RPMI8226 (cell line): ENCODE results near the gene SLC22A23.
"Not testable (repeated sequence)": the region's sequence is repeated elsewhere in the genome, so short reads cannot be mapped to it uniquely, and the experiment has no call there.

Experiments used
- DNase-seq: peaks from one replicate; pipeline ENCODE4 v3.0.0-alpha.2; 2015

SLC22A23 gene

DNA sequence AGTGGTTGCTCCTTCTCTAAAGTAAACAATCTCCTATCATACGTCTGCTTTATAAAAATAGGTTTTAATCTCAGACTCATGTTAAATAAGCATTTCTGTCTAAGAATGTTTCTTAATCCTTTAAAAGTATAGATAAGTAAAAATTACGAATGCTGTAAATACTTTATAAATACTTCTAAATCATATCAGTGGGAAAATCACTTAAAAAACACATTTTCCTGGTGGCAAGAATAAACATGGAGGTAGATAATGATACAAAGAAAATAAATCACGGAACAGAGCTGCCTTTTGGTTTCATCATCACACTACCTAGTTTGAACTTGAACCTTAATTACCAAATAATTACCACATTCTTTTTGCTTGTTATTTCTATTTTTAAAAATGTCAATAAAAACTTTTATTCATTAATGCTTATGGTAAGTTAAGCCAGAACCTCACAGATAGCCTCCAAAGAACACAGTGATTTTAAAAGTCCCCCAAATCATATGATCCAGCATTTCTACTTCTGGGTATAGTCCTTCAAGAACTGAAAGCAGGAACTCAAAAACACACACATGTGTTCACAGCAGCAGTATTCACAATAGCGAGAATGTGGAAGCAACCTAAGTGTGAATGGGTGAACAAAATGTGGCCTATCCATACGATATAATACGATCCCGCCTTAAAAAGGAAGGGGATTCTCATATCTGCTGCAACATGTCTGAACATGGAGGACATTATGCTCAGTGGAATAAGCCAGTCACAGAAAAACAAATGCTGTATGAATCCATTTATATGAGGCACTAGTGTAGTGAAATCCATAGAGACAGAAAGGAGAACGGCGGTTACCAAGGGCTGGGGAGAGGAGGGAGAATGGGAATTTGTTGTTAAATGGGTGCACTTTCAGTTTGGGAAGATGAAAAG lies 72.4 kb downstream of the SLC22A23 start:
- DNase-seq: peak; percentile 35

DNA sequence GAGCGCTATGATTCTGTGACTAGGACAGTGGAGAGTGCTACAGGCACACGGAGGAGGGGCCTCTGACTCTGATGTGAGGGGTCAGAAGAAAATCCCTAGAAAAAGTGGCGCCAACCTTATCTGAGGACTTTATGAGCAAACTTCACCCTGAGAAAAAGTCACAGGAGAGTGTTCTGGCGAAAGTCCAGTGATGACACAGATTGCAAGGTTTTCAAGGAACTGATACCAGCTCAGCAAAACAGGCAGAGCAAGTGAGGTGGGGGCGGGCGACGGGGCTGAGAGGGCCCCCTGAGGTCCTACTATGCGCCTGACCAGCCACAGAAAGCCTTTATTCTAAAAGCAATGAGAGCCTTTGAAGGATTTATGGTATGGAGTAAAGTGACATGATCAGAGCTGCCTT lies 73.3 kb downstream of the SLC22A23 start:
- peak; percentile 95 for DNase-seq

DNA sequence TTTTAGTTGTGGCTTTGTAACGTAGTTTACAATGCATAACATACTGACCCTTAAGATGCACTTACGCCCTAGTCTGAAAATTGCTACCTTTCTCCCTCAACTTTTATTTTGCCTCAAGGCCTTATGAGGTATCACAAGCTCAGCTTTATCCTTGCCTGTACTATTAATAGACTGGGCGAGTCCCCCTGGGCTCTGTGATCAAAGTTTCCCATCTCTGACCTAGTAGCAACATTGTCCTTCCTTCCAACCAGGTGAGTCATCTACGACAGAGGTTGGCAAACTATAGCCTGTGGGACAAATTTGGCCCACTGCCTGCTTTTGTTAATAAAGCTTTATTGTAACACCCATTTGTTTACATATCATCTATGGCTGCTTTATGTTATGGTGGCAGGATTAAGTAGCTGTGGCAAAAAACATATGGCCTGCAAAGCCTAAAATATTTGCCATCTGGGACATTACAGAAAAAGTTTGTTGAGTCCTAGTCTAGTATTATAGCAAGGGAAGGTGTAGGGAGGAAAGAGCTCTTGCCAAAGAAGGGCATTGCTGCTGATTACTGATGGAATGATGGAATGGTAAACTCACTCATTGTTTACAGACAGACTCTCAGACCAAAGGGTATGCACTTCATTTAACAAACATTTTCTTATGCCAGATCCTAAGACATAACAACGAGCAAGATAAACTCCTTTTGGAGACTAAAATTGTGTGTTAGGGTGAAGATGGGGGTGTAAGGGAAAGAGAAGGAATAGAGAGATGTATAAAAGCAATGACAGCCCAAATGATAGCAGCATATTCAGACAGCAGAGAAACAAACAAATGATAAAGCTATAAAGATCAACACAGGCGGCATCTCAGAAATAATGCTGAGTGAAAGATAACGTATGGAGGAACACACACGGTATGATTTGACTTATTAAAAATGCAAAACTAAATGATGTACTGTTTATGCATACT lies 74.2 kb downstream of the SLC22A23 start:
- DNase-seq: peak; percentile 84

DNA sequence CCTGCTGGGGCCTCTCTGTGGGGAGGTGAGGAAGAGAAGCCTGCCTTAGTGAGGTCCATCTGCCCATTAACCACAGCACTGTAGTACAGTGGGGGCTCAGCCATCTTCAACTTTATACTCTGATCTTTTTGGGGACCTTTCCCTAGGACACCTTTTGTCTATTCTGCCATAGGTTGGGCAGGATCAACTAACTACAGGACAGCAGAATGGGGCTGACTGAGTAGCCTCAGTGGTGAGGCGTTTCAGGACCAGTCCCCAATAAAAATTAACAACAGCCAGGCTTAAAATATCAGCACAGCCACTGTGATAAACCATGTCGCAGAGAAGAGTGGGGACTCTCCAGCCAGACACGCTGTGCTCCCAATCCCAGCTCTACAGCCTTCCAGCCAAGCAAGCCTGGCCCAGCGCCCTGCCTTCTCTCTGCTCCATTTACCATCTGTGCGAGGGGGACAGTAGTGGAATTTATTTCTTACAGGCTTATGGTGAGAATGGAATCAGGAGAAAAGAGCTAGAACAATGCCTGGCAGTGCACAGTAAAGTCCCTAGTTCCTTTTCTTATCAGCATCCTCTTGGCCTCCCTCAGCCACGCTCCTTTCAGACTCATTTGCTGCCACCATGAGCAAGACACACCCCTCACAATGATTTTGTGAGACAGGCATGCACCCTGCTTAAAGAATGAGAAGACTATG lies 75.5 kb downstream of the SLC22A23 start:
- no peak for DNase-seq

DNA sequence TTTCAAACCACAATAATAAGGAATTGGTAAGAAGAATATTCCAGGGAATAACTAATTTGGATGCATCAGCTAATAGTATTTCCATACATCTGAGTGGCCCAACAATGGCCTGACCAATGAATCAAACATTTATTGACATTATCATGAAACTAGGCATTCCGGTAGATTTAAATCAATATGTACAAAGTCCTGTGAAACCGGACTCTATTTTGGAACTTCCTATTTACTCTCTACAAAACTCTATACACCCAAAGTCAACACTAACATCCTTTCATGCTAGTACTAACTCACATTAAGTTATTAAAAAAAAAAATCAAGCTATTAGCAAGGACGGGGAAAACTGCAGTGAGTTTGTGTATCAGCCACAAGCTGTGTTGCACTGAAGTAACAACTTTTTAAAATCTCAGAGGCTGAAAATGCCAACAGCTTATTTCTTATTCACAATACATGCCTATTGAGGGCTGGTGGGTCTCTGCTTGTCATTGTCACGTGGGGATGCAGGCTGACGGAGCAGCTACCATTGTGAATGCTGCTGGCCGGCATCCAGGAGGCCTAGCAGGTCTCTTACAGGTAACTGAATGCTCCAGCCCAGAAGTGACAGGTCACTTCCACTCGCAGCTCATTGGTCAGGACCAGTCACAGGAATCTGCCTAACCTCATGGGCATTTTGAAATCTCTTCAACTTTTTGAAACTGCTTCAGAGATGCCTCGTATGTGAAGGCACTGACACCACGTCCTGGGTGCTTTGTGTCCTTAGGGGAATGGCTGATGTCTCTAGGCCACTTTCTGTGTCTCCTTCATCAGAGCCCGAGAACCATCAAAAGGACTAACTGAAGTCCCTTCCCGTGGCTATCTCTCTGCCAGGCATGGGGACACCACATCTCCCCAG lies 76.3 kb downstream of the SLC22A23 start:
- DNase-seq: no peak

DNA sequence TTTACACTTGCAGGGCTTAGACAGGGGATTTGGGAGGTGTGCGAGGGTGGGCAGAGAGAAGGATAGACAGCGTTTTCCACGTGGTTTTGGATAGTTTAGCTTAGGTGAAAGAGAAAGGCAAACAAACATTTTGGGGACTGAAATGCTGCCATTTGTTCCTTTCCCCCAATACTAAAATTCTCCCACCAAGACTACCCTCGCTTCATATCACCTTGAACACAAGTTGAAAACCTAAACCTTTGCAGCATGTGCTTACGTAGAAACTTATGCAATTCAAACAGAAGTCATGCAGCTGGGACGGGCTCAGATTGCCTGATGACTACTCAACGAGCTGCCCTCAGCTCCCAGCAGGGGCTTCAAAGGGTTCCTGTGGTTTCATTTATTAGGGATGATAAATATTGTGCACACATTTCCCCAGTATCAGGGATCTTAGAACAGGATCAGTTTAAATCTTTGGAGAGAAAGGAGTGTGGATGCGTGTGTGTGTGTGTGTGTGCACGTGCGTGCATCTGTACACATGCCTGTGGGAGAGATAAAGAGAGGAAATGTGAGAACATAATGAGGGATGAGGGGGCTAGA lies 77.3 kb downstream of the SLC22A23 start:
- no peak for DNase-seq

DNA sequence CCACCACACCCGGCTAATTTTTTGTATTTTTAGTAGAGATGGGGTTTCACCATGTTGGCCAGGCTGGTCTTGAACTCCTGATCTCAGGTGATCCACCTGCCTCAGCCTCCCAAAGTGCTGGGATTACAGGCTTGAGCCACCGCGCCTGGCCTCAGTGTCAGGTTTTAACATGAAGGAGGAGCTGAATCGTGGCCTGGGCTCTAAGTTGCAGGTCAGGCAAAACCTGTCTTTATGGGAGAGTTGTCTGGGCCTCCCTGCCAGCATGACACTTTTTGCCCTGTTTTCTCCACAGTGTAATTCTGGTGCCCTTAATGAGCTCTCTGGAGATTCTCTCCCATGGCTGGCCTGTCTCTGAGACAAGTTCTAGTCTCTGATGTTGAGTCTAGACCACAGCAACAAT lies 78.0 kb downstream of the SLC22A23 start:
- DNase-seq: not testable (repeated sequence)

DNA sequence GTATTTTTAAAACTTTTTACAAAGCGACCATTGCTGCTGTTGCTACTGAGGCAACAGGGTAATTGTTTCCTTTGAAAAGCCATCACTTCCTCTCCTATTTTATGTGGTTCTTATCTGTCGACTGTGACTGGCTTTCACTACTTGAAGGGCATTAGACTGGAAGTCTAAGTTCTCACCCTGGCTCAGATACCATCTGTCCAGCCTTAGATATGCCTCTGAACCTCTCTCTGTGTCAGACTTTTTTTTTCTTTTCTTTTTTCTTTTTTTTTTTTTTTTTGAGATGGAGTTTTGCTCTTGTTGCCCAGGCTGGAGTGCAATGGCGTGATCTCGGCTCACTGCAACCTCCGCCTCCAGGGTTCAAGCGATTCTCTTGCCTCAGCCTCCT lies 78.5 kb downstream of the SLC22A23 start:
- DNase-seq: not testable (repeated sequence)

DNA sequence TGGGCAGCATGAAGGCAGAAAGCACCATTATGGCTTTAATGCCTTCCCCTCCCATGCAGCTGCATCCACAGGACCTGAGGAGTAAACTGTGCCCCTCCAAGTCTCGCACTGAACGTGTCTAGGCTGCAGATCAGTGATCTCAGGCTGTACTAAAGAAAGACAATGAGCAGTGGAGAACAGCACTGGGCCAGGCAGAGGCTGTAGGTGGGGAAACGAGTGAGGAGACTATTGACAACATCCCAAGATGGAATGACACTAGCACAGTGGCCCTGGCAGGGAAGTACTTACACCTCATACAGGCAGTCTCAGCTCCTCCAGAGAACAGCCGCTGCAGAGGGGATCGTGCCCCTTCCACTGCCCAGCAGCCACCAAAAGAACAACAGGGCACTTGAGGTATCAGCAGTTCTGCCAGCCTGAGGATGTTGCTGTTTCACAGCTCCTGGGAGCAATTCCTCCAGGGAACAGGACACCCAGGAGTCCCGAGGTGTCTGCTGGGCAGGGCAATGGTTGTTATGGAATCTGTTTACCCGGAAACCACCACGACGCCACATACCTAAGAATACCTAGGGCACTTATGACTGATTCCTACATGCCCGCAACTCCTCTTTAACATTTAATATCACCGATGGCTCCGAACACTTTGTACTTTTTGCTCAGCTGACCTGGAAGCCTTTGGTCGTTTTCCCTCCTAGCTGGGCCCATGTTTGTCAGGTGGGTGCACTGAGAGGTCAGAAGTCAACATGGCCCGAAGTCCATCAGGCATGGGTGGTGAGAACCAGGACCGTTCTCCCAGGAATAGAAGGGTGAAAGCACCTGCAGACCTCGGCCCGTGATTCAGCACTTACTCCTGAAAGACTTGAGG lies 79.1 kb downstream of the SLC22A23 start:
- DNase-seq: no peak

DNA sequence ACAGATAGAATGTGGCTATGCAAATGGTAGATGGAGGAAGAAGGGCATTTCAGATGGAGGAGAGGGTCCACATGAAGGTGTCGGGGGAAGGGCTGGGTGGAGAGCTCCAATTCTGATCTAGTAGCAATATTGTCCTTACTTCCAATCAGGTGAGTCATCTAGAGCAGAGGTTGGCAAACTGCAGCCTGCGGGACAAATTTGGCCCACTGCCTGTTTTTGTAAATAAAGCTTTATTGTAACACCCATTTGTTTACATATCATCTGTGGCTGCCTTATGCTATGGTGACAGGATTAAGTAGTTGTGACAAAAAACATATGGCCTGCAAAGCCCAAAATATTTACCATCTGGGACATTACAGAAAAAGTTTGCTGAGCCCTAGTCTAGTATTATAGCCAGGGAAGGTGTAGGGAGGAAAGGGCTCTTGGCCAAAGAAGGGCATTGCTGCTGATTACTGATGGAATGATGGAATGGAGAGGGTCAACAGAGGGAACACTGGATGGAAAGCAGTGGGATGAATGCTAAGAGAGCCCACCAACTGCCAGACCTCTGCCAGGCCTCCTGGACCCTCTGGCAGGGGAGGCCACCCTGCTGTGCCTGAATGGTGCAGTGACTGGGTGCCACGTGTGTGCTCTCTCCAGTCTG lies 79.8 kb downstream of the SLC22A23 start:
- no peak for DNase-seq

DNA sequence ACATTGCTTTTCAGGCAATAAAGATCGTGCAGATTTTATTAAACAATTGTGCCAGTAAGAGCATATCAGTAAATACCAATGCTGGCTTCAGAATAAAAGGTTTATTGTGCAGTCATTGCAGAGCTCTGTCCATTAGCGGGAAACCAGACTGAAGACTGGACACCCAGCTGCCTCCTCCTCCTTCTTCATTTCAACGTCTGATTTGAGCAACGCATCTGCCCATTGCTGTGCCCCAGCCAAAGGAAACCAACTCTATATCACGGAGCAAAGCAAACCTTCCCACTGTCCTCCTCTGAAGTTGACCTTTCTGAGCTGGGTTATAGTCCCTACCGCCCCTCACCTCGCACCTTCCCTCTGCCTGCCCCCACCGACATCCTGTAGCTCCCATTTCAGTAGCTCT lies 80.8 kb downstream of the SLC22A23 start:
- no peak for DNase-seq

DNA sequence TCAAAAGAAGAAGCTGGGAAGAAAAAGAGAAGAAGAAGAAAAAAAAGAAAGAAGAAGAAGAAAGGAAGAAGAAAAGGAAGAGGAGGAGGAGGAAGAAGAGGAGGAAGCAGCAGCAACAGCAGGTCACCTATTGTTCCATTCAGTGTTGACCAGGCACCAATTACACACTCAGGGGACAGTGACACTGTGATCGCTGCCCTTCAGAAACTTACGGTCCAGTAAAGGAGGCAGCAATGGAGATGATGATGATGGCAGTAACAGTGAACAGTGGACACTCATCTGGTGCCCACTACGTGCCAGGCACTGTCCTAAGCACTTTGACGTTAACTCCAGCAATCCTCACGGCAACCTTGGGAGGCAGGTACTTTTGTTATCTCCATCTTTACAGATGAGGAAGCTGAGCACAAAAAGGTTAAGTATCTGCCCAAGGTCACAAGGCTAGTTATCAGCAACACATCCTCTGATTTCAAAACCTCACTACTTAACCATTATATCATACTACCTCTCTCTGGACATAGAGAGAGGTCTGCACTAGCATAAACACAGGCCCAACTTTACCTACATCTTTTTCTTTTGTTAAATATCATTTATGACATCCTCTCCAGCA lies 83.2 kb downstream of the SLC22A23 start:
- no peak for DNase-seq

DNA sequence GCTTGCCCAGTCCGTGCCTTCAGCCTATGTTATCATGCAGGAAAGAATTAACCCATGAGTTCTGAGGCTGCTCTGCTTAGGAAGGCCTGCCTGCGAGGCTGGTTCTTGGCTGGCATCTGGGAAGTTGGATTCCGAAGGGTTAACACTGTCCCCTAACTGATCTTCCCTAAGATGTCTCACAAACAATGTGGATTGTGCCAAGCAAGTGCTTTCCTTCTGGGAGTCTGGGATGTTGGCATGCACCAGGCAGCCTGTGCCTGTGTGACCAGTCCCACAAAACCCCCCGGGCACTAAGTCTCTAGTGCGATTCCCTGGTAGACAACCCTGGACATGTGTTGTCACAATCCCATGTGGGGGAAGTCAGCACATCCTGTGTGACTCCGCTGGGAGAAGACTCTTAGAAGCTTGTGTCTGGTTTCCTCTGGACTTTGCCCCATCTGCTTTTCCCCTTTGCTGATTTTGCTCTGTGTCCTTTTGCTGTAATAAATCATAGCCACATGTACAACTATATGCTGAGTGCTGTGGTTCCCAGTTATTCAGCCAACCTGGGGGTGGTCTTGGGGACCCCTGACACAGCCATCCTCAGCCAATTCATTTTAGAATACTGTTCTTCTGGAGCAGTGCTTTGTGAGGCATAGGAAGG lies 83.8 kb downstream of the SLC22A23 start:
- DNase-seq: no peak

DNA sequence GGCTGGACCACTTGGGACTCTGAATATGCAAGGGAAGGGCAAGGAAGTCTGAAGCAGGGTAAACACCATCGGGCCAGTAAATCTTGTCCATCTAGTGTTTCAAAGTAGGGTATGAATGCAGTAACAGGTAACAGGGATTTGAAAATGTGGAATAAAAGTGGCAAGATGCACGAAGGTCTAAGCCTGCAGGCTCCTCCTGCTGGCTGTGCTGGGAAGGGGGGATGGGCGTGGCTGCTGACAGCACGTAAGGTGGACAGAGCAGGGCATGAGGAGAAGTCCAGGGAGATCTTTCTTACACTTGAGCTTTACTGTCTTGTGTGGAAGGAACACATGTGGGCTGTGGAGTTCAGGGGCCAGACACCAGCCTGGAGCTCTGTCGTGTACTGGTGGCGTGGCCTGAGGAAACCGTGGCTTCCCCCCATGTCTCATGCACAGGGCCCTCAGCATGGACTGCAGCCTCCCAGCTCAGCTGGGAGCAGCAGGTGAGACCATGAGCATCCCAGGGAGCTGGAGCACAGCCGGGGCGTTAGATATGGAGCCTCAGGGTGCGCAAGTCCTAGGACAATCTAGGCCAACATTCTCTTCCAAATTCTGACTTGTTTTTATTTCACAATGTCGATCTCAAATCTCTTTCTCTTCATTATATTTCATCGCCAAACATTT lies 84.5 kb downstream of the SLC22A23 start:
- no peak for DNase-seq

DNA sequence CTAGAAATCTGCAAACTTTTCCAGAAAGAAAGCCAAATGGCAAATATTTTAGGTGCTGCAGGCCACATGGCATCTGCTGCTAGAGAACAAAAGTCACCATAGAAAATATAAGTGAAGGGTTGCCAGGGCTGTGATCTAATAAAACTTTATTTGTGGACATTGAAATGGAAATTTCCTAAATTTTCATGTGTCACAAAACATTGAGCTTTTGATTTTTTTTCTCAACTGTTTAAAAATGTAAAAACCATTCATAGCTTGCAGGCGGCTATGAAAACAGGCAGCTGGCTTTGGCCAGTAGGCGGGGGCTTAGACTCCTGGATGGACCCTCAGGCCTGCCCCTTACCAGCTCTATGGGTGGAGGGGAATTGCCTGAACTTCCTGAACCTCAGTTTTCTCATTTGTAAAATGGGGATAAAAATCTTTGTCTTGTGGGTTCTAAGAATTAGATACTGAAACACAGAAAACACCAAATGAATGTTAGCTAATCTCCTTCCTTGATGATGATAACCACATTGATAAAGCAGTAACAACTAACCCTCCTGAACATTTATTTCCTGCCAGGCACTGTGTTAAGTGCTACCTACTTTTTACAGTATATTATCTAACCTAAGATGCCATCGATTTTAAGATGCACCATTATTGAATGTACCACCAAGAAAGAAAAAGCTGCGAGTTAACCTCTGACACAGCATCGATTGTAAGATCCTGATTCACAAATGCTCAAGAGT lies 85.5 kb downstream of the SLC22A23 start:
- DNase-seq: peak; percentile 33

DNA sequence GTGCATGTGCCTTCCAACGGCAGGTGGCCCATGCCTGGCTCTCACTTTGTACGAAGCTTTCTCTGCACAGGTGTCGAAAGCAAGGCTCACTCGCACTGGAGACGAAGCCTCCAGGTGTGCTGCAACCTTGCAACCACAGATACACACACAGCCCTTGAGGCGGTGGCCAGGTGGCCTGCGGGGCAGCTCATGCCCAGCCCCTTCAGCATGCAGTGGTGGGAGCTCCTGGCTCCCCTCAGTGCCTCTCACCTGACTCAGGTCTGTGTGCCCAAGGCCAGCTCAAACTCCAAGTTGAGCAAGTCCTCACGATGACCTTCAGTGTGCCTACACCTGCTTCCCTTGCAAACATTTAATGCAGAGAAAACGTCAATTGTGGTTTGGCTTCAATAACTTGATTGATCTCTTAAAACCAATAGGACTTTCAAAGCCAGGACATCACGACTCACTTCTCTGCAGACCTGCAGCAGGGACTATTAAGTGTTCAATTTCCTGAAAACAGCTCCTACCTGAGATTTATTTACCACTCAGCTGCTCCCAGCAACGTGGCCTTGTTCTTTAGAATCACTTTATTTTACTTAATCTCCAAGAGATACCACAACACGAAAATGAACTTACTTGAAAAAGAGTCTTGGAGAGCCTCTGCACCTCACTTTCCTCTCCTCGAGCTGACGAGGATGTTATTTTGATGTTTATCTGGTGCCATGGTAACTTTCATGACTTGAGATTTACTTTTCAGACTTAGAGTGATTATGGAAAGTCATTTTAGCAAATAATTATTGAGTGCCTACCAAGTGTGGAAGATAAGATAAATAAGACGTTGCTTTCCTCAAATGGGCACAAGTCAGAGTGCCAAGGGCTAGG lies 86.3 kb downstream of the SLC22A23 start:
- DNase-seq: peak; percentile 98

DNA sequence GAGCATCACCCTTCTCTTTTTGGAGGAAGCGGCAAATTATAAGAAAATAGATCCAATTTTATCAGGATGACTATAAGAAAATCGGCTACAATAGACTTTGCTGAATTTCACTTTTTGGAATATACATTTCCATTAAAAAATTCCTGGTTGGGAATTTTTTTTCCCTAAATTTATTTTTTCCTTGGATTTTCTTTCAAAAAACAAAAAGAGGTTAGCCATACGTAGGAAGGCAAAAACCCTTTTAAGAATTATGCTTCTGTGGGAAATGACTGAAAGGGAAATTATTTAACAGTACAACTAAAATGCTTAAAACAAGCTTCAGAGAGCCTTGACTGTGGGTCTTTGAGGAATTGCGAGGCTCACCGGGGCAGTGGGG lies 86.9 kb downstream of the SLC22A23 start:
- DNase-seq: no peak
